HepG2 (cell line): ENCODE data around the gene ITPK1. TPM values are rescaled to one million over a fixed set of nuclear protein-coding genes. Genes with fewer than 3 reads are reported as not detected.
A peak's percentile ranks its signal among the peaks of the same experiment; 100 is the strongest.

Experiments used
- AKNA ChIP-seq: sonication (generic); formaldehyde crosslinking; IDR thresholded peaks from 2 replicates; pipeline ENCODE4 v1.4.0; 2020; ENCODE audit warnings: missing genetic modification reagents, borderline replicate concordance
- DMTF1 ChIP-seq: sonication (generic); formaldehyde crosslinking; IDR thresholded peaks from 2 replicates; pipeline ENCODE4 v1.4.0; 2020; ENCODE audit warnings: mild to moderate bottlenecking, missing genetic modification reagents
- FOXM1 ChIP-seq: sonication (generic); formaldehyde crosslinking; IDR thresholded peaks from 2 replicates; pipeline ENCODE4 v1.5.0; 2020; ENCODE audit warnings: missing genetic modification reagents
- HNRNPL ChIP-seq: fragments of 200-400 bp; formaldehyde crosslinking; IDR thresholded peaks from 2 replicates; pipeline ENCODE4 v1.6.1; 2017; ENCODE audit warnings: mild to moderate bottlenecking, low read depth, low read length
- IRF1 ChIP-seq: sonication (generic); formaldehyde crosslinking; IDR thresholded peaks from 2 replicates; pipeline ENCODE4 v1.4.0; 2020; ENCODE audit warnings: low read depth, mild to moderate bottlenecking, missing genetic modification reagents
- MTA1 ChIP-seq: sonication (generic); formaldehyde crosslinking; IDR thresholded peaks from 2 replicates; pipeline ENCODE4 v1.4.0; 2020; ENCODE audit warnings: missing genetic modification reagents, mild to moderate bottlenecking, borderline replicate concordance
- MTF2 ChIP-seq: sonication (generic); formaldehyde crosslinking; IDR thresholded peaks from 2 replicates; pipeline ENCODE4 v1.5.0; 2020; ENCODE audit warnings: missing genetic modification reagents, borderline replicate concordance
- RXRB ChIP-seq: IDR thresholded peaks from 2 replicates; pipeline ENCODE4 v1.6.1; 2016; ENCODE audit warnings: borderline replicate concordance, missing genetic modification reagents, missing compliant biosample characterization
- SNAI1 ChIP-seq: sonication (generic); formaldehyde crosslinking; IDR thresholded peaks from 2 replicates; pipeline ENCODE4 v1.5.0; 2020; ENCODE audit warnings: mild to moderate bottlenecking, missing genetic modification reagents, borderline replicate concordance
- SOX5 ChIP-seq: IDR thresholded peaks from 2 replicates; pipeline ENCODE4 v1.6.1; 2016; ENCODE audit warnings: borderline replicate concordance
- THRA ChIP-seq: sonication (generic); formaldehyde crosslinking; IDR thresholded peaks from 2 replicates; pipeline ENCODE4 v1.4.0; 2020; ENCODE audit warnings: missing genetic modification reagents, borderline replicate concordance
- ZNF12 ChIP-seq: sonication (generic); formaldehyde crosslinking; IDR thresholded peaks from 2 replicates; pipeline ENCODE4 v1.5.0; 2020; ENCODE audit warnings: missing genetic modification reagents
- ZNF451 ChIP-seq: sonication (generic); formaldehyde crosslinking; IDR thresholded peaks from 2 replicates; pipeline ENCODE4 v1.5.0; 2020; ENCODE audit warnings: mild to moderate bottlenecking, missing genetic modification reagents
- ZNF607 ChIP-seq: sonication (generic); formaldehyde crosslinking; IDR thresholded peaks from 2 replicates; pipeline ENCODE4 v1.5.1; 2020; ENCODE audit warnings: missing genetic modification reagents, mild to moderate bottlenecking, borderline replicate concordance
- ZNF672 ChIP-seq: sonication (generic); formaldehyde crosslinking; IDR thresholded peaks from 2 replicates; pipeline ENCODE4 v1.8.1; 2022; ENCODE audit warnings: missing genetic modification reagents
- ZNF800 ChIP-seq: sonication (generic); formaldehyde crosslinking; IDR thresholded peaks from 2 replicates; pipeline ENCODE4 v1.4.0; 2020; ENCODE audit warnings: missing genetic modification reagents
- polyA plus RNA-seq, 8 experiments: library from polyadenylated mRNA; depleted of rRNA in 3 of 8; stranded (reverse) in 7 of 8; unstranded in 1 of 8; fragments of >200 nt; fragmentation: Illumina TruSeq in 4 of 8; extraction: Trizol in 4 of 8; gene quantifications; 2 replicates each; pipeline versions ENCODE4 v1.2.1 to v1.2.3, GENCODE V29; 2011 to 2016; ENCODE audit warnings: low read depth in 4 of 8, missing spikeins in 1 of 8, mixed read lengths in 1 of 8; ENCODE audit not compliant: insufficient read depth in 1 of 8
- total RNA-seq, 5 experiments: library from RNA; depleted of rRNA; stranded (reverse); fragments of >200 nt; fragmentation: Illumina TruSeq; extraction: Trizol; gene quantifications; 2 replicates each; pipeline ENCODE4 v1.2.3, GENCODE V29; 2016; ENCODE audit warnings: low read depth in 1 of 5

Gene ITPK1
- total and polyA plus RNA-seq, 2 of the 13 experiments (the other 11 are each of a cell fraction or from before 2014, with no cell fraction given): 20.5 to 47.5 TPM

- TF ChIP-seq MTA1 (CRISPR knock-in tag): 0 out of 2 replicates have a peak, but pooled peaks have one; percentile 60
- TF ChIP-seq IRF1 (CRISPR knock-in tag): no peak
- no peak for TF ChIP-seq FOXM1 (CRISPR knock-in tag)
- TF ChIP-seq ZNF607 (CRISPR knock-in tag): no peak
- no peak for TF ChIP-seq ZNF451 (CRISPR knock-in tag)
- peak; percentile 48; the same call in 1 of the 2 replicates for TF ChIP-seq THRA (CRISPR knock-in tag)
- TF ChIP-seq AKNA: no peak
- 0 out of 2 replicates have a peak, but pooled peaks have one; percentile 75 for TF ChIP-seq HNRNPL
- no peak for TF ChIP-seq DMTF1 (CRISPR knock-in tag)
- no peak for TF ChIP-seq MTF2
- TF ChIP-seq ZNF672: no peak
- TF ChIP-seq ZNF800 (CRISPR knock-in tag): no peak
- TF ChIP-seq ZNF12: no peak
- peak; percentile 47; the same call in 1 of the 2 replicates for TF ChIP-seq SOX5 (CRISPR knock-in tag)
- no peak for TF ChIP-seq SNAI1 (CRISPR knock-in tag)
- TF ChIP-seq RXRB: 0 out of 2 replicates have a peak, but pooled peaks have one; percentile 53
Observed at GRCh38 chr14:93019970-93020369, 95.8 kb downstream of the ITPK1 start (continued).
